HG03060 (cell line): ENCODE data around the gene GPN1.
"Not testable (repeated sequence)": the region's sequence is repeated elsewhere in the genome, so short reads cannot be mapped to it uniquely, and the experiment has no call there.

Experiments
- ATAC-seq: cut with Tn5 transposase; IDR thresholded peaks from one replicate; pipeline ENCODE4 v1.9.1; 2021; ENCODE audit warnings: low read depth, moderate number of reproducible peaks; ENCODE audit not compliant: unreplicated experiment

GPN1 gene

DNA sequence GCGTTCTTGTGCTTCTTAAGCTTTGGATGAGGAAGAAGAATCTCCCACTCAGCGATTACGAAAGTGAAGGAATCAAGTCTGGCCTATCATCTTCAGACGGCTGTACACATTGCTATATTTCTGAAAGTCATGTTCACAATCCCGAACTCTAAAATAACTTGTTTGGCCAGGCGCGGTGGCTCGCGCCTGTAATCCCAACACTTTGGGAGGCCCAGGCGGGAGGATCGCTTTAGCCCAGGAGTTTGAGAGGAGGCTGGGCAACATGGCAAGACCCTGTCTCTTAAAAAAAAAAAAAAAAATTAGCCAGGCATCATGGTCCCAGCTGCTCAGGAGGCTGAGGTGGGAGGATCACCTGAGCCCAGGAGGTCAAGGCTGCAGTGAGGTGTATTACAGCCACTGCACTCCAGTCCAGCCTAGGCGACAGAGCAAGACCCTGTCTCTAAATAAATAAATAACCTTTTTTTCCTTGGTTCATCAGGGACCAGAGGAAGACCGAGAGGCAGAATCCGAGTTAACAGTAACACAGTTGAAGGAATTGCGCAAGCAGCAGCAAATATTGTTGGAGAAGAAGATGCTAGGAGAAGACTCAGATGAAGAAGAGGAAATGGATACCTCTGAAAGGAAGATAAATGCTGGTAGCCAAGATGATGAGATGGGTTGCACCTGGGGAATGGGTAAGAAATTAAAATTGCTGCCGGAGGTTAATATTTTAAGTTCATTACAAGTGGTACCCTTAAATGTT lies 35.9 kb downstream of the GPN1 start:
- ATAC-seq = no peak

DNA sequence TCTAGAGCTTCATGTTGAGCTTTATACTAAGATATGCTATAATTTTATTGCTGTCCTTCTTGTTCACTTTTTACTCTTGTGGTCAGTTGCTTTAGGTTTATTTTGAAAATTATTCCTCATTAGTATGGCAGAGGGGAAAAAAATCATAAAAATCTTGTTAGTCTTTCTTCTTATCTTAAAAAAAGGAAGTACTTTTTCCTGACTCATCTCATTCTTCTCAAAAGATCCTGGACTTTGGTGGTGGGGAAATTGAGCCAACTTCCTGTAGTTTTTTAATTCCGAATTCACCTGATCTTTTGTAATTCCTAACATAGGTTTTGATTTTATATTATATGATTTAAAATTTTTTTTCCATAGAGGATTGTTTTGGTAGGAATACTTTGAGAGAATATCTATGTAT lies 38.6 kb downstream of the GPN1 start:
- no peak for ATAC-seq

- ATAC-seq = no peak
Measured at GRCh38 chr2:27671235-27671634, 42.4 kb downstream of the GPN1 start.

DNA sequence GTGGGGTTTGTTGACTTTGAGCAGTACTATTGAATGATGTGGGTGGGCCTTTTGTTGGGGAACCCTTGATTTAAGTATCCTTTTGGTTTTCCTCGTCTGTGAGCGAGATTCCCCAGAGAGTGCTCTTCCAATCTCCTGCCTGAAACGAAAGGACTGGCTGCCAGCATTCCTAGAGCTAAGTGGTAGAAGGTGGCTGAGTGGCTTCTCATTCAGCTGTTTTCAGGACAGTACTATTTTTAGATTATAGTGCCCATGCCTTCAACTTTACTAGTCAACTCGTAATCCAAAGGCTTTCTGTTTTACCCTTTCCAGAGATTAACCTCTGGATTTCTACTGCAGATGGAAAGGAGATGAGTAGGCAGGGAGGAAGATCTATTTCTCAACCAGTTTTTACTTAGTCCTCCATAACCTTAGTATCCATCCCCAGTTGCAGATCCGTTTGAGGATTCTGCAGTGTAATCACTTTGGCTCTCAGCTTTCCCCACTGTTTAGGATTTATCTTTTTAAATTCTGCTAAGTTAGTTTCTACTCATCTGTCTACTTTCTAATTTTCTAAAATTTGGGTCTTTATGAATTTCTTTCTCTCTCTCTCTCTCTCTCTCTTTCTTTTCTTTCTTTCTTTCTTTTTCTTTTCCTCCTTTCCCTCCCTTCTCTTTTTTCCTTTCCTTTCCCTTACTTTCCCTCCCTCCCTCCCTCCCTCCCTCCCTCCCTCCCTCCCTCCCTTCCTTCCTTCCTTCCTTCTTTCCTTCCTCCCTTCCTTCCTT lies 44.1 kb downstream of the GPN1 start:
- no peak for ATAC-seq

DNA sequence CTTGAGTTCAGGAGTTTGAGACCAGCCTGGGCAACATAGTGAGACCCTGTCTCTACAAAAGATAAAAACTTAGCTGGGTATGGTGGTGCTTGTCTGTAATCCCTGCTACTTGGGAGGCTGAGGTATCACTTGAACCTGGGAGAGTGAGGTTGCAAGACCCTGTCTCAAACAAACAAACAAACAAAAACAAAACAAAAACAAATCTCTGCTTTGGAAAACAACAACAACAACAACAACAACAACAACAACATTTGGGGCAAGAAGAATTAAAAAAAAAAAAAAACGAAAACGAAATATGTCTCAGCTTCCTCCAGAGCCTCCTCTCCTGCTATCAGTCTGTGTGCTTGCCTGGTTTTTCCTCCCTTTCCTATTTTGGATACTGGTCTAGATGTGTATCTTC lies 51.7 kb downstream of the GPN1 start:
- ATAC-seq = no peak

DNA sequence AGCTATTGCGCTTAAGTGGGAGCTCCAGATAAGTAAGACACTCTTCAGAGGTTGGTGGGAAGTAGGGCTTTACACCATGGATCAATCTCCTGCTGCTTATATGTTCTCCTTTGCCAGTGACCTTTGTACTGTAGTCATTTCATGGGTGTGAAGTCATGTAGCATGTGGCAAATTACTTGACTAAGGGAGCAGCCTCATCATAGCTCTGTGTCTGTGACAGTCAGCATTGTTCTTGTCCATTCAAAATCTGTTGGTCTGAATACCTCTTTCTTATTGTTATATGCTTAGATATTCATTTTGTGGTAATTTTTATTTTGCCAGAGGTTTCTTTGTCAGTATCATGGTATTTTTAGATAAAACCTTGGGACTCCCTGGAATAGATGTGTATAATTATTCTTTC lies 53.0 kb downstream of the GPN1 start:
- ATAC-seq = no peak

GRCh38 chr2:27682334-27682771 lies 53.5 kb downstream of the GPN1 start:
- not testable (repeated sequence) for ATAC-seq

DNA sequence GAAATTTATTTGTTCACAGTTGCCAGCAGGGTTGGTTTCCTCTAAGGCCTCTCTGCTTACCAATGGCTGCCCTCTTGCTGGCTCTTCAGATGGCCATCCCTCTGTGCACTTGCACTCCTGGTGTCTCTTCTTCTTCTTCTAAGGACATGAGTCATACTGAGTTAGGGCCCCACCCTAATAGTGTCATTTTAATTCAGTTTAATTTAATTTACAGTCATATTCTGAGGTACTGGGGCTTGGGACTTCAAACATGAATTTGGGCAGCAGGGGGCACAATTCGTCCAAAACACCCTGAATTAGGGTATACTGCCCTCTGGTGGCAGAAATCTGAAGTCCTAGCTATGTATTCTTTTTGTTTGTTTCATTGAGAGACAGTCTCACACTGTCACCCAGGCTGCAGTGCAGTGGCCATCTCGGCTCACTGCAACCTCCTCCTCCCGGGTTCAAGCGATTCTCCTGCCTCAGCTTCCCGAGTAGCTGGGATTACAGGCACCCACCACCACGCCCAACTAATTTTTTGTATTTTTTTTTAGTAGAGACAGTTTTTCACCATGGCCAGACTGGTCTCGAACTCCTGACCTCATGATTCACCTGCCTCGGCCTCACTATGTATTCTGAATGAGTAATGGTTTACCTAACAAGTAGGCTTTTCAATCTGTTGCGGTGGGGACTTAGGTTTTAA lies 54.7 kb downstream of the GPN1 start:
- ATAC-seq = no peak

GRCh38 chr2:27685006-27685405 lies 56.2 kb downstream of the GPN1 start:
- ATAC-seq = not testable (repeated sequence)

GRCh38 chr2:27685577-27685976 lies 56.7 kb downstream of the GPN1 start:
- no peak for ATAC-seq

DNA sequence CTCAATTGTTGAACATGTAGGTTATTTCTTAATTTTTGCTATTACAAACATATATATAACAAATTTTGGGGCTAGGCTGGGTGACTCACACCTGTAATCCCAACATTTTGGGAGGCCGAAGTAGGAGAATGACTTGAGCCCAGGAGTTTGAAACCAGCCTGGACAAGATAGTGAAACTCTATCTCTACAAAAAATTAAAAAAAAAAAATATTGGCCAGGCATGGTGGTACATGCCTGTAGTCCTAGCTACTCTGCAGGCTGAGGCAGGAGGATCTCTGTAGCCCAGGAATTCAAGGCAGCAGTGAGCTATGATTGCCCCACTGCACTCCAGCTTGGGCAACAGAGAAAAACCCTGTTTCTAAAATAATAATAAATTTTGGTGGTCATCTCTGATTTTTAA lies 58.4 kb downstream of the GPN1 start:
- ATAC-seq = no peak

DNA sequence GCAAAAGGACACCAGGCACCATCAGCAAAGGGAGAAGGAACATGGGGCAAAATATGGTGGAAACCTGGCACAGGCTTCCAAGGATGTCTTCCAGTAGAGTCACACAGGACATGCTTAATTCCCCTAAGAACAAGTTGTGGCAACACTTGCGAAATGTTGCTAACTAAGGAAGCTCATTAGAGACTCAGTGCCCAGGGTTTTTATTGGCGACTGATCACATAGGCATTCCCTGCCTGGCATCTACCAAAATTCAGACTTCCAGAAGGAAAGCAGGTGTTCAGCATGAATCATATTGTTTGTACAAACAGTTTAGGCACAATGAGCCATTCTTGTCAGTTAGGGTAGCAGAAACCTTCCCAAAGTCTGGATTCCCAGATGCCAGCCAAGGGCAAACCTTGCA lies 60.6 kb downstream of the GPN1 start:
- no peak for ATAC-seq

DNA sequence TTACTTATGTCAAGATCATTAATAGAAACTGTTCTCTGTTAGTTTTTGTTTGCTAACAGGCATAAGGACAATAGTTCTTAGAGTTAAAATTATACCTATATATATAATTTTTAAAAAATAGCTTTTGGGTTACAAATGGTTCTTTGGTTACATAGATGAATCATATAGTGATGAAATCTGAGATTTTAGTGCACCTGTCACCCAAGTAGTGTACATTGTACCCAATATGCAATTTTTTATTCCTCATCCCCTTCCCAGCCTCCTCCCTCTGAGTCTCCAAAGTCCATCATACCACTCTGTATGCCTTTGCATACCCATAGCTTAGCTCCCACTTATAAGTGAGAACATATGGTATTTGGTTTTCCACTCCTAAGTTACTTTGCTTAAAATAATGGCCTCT lies 61.2 kb downstream of the GPN1 start:
- ATAC-seq = no peak

- no peak for ATAC-seq
Measured at GRCh38 chr2:27697660-27698059, 68.8 kb downstream of the GPN1 start.
